Measurements from ENCODE around the gene MRPS35. TPM values are rescaled to one million over a fixed set of nuclear protein-coding genes. Genes with fewer than 3 reads are reported as not detected.

MRPS35 gene
- total RNA-seq, 2 experiments from 2014 or later: 33.9 to 45.5 TPM

DNA sequence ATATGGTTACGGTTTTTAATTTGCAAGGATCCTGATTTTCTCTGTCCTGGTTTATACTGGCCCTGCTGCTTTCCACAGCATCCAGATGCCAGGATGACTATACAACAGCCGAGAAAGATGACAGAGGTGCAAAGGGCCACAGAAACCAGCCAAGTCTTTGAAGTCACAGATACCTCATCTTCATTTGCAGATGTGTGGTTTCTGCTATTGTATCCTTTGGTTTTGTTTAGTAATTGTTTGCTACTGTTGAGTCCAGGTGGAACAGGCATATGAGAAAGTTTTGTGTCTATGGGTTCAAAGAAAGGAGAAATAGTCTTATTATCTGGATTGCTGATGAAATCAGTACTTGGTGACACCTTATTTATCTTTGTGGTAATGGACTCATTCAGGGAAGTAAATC, 52.1 kb downstream of the MRPS35 start:
- Histone ChIP-seq H2AFZ (ENCODE audit: low read length) (no peak overlapping the region), H3K4me2 (ENCODE audit: low read length) (no peak overlapping the region), H3K9me2 (ENCODE audit: insufficient read depth, low read length) (no peaks in the 10 kb centered on the region), H3K79me2 (ENCODE audit: insufficient read depth, low read depth, low read length) (no peaks in the 10 kb centered on the region), H3K36me3 (ENCODE audit: insufficient read depth, low read length) (no peaks in the 10 kb centered on the region), H3K27ac (ENCODE audit: low read depth, low read length, poor library complexity, severe bottlenecking) (no peak overlapping the region), H3K4me1 (ENCODE audit: insufficient read depth, low read length, poor library complexity, severe bottlenecking) (no peaks in the 10 kb centered on the region), H3K9me3 (ENCODE audit: low read length) (no peaks in the 10 kb centered on the region), H3K4me3 (ENCODE audit: low read depth, low read length, poor library complexity, severe bottlenecking) (no peak overlapping the region), H4K20me1 (ENCODE audit: insufficient read depth, low read length) (no peaks in the 10 kb centered on the region)
- DNase-seq (ENCODE audit: low spot score): no peak
- intact Hi-C loops (cut with micrococcal nuclease; ENCODE audit: unreplicated experiment): no loop called here
- ChIA-PET CTCF (ENCODE audit: unreplicated experiment) (no interaction called here), POLR2A (interaction anchor here (1.5 kb wide), 1 partner anchor 16 kb away, joined by 9 read pairs; no protein-coding TSS in a partner anchor)
- no TSS peak for BruUV-seq (replicated peaks)
- TF ChIP-seq, protein P1, sequence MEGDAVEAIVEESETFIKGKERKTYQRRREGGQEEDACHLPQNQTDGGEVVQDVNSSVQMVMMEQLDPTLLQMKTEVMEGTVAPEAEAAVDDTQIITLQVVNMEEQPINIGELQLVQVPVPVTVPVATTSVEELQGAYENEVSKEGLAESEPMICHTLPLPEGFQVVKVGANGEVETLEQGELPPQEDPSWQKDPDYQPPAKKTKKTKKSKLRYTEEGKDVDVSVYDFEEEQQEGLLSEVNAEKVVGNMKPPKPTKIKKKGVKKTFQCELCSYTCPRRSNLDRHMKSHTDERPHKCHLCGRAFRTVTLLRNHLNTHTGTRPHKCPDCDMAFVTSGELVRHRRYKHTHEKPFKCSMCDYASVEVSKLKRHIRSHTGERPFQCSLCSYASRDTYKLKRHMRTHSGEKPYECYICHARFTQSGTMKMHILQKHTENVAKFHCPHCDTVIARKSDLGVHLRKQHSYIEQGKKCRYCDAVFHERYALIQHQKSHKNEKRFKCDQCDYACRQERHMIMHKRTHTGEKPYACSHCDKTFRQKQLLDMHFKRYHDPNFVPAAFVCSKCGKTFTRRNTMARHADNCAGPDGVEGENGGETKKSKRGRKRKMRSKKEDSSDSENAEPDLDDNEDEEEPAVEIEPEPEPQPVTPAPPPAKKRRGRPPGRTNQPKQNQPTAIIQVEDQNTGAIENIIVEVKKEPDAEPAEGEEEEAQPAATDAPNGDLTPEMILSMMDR (conservative IDR thresholded peaks at IDR 0.05; ENCODE audit: low read length): no peak
- TF ChIP-seq EZH2phosphoT487 (IDR thresholded peaks at IDR 0.05; ENCODE audit: borderline replicate concordance, low read depth, low read length): no peak

DNA sequence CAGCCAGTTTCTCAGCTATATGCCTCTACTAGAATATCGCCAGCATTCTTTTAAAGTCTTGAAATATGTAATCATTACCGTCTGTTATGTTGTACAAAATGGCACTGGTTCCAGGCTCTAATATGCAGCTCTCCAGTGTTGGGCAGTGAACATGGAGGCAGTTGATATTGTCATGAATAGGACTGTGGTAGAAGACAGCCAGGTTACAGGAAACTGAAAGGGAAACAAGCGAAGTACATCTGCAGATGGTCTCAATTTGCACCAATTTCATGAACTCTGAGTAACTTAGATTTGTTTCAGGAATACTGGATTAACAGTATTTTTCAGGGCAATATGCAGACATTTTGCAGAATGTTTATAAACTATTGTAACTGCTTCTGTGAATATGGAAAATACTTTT, 56.0 kb downstream of the MRPS35 start:
- ChIA-PET POLR2A (interaction anchor here (0.8 kb wide), 1 partner anchor 14 kb away, joined by 3 read pairs; the partner anchor contains the start of genes KLHL42 and MANSC4), CTCF (ENCODE audit: unreplicated experiment) (no interaction called here)

DNA sequence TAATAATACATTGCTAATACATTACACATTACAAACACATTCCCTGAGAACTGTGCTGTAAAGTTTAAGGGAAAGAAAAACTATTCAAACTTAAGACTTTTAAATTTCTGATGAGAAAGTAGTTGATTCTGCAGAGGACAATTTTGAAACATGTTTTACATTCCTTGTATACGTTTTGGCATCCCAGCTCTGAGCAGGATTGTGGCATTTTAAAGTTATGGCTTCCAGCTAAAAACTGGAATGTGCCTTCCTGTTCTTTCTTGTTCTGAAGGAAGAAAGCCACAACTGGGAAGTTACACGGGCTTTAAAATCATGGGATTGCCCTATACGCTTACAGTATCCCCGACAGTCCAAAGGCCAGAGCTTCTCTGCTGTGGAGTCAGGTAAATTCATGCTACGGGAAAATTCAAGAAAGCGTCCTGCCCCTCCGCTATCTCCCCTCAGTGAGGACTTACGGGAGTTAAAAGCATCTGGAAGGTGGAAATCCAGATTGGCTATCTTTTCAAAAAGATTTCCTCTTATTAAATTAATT, 58.6 kb downstream of the MRPS35 start:
- ChIA-PET POLR2A (interaction anchor here (0.5 kb wide), 1 partner anchor 228 kb away, joined by 3 read pairs; no protein-coding TSS in a partner anchor), CTCF (ENCODE audit: unreplicated experiment) (no interaction called here)
- DNase-seq (ENCODE audit: low spot score): no peak
- Histone ChIP-seq H3K79me2 (ENCODE audit: insufficient read depth, low read depth, low read length) (no peaks in the 10 kb centered on the region), H3K4me1 (ENCODE audit: insufficient read depth, low read length, poor library complexity, severe bottlenecking) (peaks cover 4% of the 10 kb centered on the region), H3K9me2 (ENCODE audit: insufficient read depth, low read length) (no peaks in the 10 kb centered on the region), H3K9me3 (ENCODE audit: low read length) (no peaks in the 10 kb centered on the region), H3K36me3 (ENCODE audit: insufficient read depth, low read length) (no peaks in the 10 kb centered on the region), H3K4me3 (ENCODE audit: low read depth, low read length, poor library complexity, severe bottlenecking) (no peak overlapping the region), H3K27ac (ENCODE audit: low read depth, low read length, poor library complexity, severe bottlenecking) (no peak overlapping the region), H2AFZ (ENCODE audit: low read length) (no peak overlapping the region), H3K4me2 (ENCODE audit: low read length) (no peak overlapping the region), H4K20me1 (ENCODE audit: insufficient read depth, low read length) (no peaks in the 10 kb centered on the region)
- intact Hi-C loops (cut with micrococcal nuclease; ENCODE audit: unreplicated experiment): no loop called here
- no peak for TF ChIP-seq EZH2phosphoT487 (IDR thresholded peaks at IDR 0.05; ENCODE audit: borderline replicate concordance, low read depth, low read length)
- TF ChIP-seq, protein P1 (conservative IDR thresholded peaks at IDR 0.05; ENCODE audit: low read length): no peak
- no TSS peak for BruUV-seq (replicated peaks)

More for the DNA sequence above, 56.0 kb downstream of the MRPS35 start:
- no peaks in the 10 kb centered on the region for H3K4me1 ChIP-seq (ENCODE audit: insufficient read depth, low read length, poor library complexity, severe bottlenecking)
- no peaks in the 10 kb centered on the region for H3K79me2 ChIP-seq (ENCODE audit: insufficient read depth, low read depth, low read length)
- no peak overlapping the region for H3K27ac ChIP-seq (ENCODE audit: low read depth, low read length, poor library complexity, severe bottlenecking)
- intact Hi-C loops (cut with micrococcal nuclease; ENCODE audit: unreplicated experiment): no loop called here
- H3K36me3 ChIP-seq (ENCODE audit: insufficient read depth, low read length): no peaks in the 10 kb centered on the region
- no TSS peak for BruUV-seq (replicated peaks)
- no peak overlapping the region for H3K4me2 ChIP-seq (ENCODE audit: low read length)
- no peaks in the 10 kb centered on the region for H3K9me3 ChIP-seq (ENCODE audit: low read length)
- H4K20me1 ChIP-seq (ENCODE audit: insufficient read depth, low read length): no peaks in the 10 kb centered on the region
- TF ChIP-seq, protein P1 (conservative IDR thresholded peaks at IDR 0.05; ENCODE audit: low read length): no peak
- no peak for TF ChIP-seq EZH2phosphoT487 (IDR thresholded peaks at IDR 0.05; ENCODE audit: borderline replicate concordance, low read depth, low read length)
- H3K4me3 ChIP-seq (ENCODE audit: low read depth, low read length, poor library complexity, severe bottlenecking): no peak overlapping the region
- H2AFZ ChIP-seq (ENCODE audit: low read length): no peak overlapping the region
- H3K9me2 ChIP-seq (ENCODE audit: insufficient read depth, low read length): no peaks in the 10 kb centered on the region
- no peak for DNase-seq (ENCODE audit: low spot score)

Data from OCI-LY7 (cell line).